Keratinocyte (primary cell): ENCODE measurements around the gene RAB3D. TPM values are rescaled to one million over a fixed set of nuclear protein-coding genes. Genes with fewer than 3 reads are reported as not detected.
A peak's percentile ranks its signal among the peaks of the same experiment; 100 is the strongest.

Experiments used
- DNase-seq: peaks from one replicate; pipeline ENCODE4 v3.0.0-alpha.2; 2011; ENCODE audit warnings: low read depth, missing footprints, low spot score
- FAIRE-seq: peaks from 2 replicates; lab custom pipeline; 2011; peaks lifted over from hg19 to GRCh38; lab: Jason Lieb, UNC
- H2AFZ ChIP-seq: 2 replicates; pipeline ENCODE4 v1.6.0; 2012; ENCODE audit warnings: low read length, control low read depth, inconsistent platforms; ENCODE audit not compliant: control insufficient read depth
- H3K27ac ChIP-seq: 2 replicates; pipeline ENCODE4 v1.5.1; 2011; ENCODE audit warnings: low read length; ENCODE audit not compliant: control insufficient read depth, insufficient read depth
- H3K27me3 ChIP-seq: 3 replicates; pipeline ENCODE4 v1.6.0; 2011; ENCODE audit warnings: low read length; ENCODE audit not compliant: control insufficient read depth, insufficient read depth; ENCODE audit errors: extremely low read depth
- H3K36me3 ChIP-seq, 2 experiments: 2 replicates in 1 of 2; 3 replicates in 1 of 2; pipeline ENCODE4 v1.5.1; 2011; ENCODE audit warnings: low read length in 2 of 2, mild to moderate bottlenecking in 1 of 2; ENCODE audit not compliant: control insufficient read depth in 2 of 2, insufficient read depth in 2 of 2; ENCODE audit errors: extremely low read depth in 1 of 2
- H3K4me1 ChIP-seq: 3 replicates; pipeline ENCODE4 v1.5.1; 2011; ENCODE audit warnings: low read length; ENCODE audit not compliant: control insufficient read depth, insufficient read depth; ENCODE audit errors: extremely low read depth
- H3K4me2 ChIP-seq: 3 replicates; pipeline ENCODE4 v1.6.0; 2011; ENCODE audit warnings: low read depth, low read length; ENCODE audit not compliant: control insufficient read depth, insufficient read depth; ENCODE audit errors: extremely low read depth
- H3K4me3 ChIP-seq, 3 experiments: fragments of 200-600 bp in 1 of 3; sonication (generic) in 1 of 3; 2 replicates in 2 of 3; 3 replicates in 1 of 3; pipeline ENCODE4 v1.5.1; 2011 to 2016; ENCODE audit warnings: low read length in 3 of 3, mild to moderate bottlenecking in 3 of 3, control low read depth in 2 of 3, inconsistent platforms in 1 of 3, low read depth in 1 of 3, mixed read lengths in 1 of 3, mixed run types in 1 of 3, moderate library complexity in 1 of 3; ENCODE audit not compliant: control insufficient read depth in 2 of 3, insufficient read depth in 2 of 3; ENCODE audit errors: extremely low read depth in 1 of 3
- H3K79me2 ChIP-seq: 2 replicates; pipeline ENCODE4 v1.6.0; 2012; ENCODE audit warnings: low read length; ENCODE audit not compliant: control insufficient read depth, insufficient read depth
- H3K9ac ChIP-seq: 3 replicates; pipeline ENCODE4 v1.6.0; 2011; ENCODE audit warnings: low read length; ENCODE audit not compliant: control insufficient read depth, insufficient read depth; ENCODE audit errors: extremely low read depth
- H3K9me1 ChIP-seq: 3 replicates; pipeline ENCODE4 v1.6.0; 2011; ENCODE audit warnings: low read length; ENCODE audit not compliant: control insufficient read depth, insufficient read depth; ENCODE audit errors: extremely low read depth
- H3K9me3 ChIP-seq: 2 replicates; pipeline ENCODE4 v1.5.1; 2012; ENCODE audit warnings: low read depth, low read length; ENCODE audit not compliant: control insufficient read depth
- H4K20me1 ChIP-seq: 3 replicates; pipeline ENCODE4 v1.6.0; 2011; ENCODE audit warnings: low read length; ENCODE audit not compliant: control insufficient read depth, insufficient read depth; ENCODE audit errors: extremely low read depth
- EZH2 ChIP-seq: IDR thresholded peaks from one replicate; pipeline ENCODE4 v1.6.1; 2012; ENCODE audit warnings: inconsistent platforms, mild to moderate bottlenecking, low read length, moderate library complexity
- dilution Hi-C: fragments of 300-500 bp; cut with MboI; formaldehyde crosslinking; loops from one replicate; pipeline ENCODE4 v1.7.0; 2020; ENCODE audit warnings: low sequenced_read_pairs; ENCODE audit not compliant: extremely low pct_ligation_motif_present
- polyA plus RNA-seq, 5 experiments: library from polyadenylated mRNA; depleted of rRNA in 3 of 5; stranded (reverse) in 3 of 5; stranded (forward) in 1 of 5; unstranded in 1 of 5; fragments of >200 nt; gene quantifications; 1 replicate in 1 of 5; 2 replicates in 3 of 5; 3 replicates in 1 of 5; pipeline versions ENCODE4 v1.2.1 to v1.2.3, GENCODE V29; 2011 to 2012; ENCODE audit warnings: missing spikeins in 2 of 5, low read depth in 1 of 5, low replicate concordance in 1 of 5
- TF ChIP-seq, protein P1 (sequence below), 3 experiments: IDR thresholded peaks in 1 of 3; conservative IDR thresholded peaks in 1 of 3; optimal IDR thresholded peaks in 1 of 3; 2 replicates in 2 of 3; 3 replicates in 1 of 3; pipeline versions ENCODE3 to v1.5.1; 2011; ENCODE audit warnings: low read length in 3 of 3, mild to moderate bottlenecking in 3 of 3, moderate library complexity in 2 of 3, control low read depth in 1 of 3, inconsistent platforms in 1 of 3; ENCODE audit not compliant: insufficient read depth in 2 of 3; ENCODE audit errors: extremely low read depth in 1 of 3

Gene RAB3D
- polyA plus RNA-seq, 1 donor (not counting 4 experiments of a cell fraction or from before 2014, with no cell fraction given) = 63.1 TPM

DNA sequence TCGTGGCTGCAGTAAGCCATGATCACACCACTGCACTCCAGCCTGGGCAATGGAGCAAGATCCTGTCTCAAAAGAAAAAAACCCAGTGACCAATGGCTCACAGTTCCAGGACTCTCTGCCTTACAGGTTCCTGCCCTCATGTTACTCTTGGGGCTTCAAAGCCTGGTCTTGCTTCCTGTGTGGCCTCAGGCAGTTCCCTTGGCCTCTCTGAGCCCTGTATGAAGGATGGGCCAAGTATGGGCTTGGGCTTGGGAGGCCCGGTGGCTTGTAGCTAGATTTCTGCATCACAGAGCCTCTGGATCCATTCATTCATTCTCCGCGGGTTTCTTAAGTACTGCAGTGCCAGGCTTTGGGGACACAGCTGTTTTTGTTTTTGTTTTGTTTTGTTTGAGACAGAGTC is 44.3 kb downstream of the RAB3D start:
- Histone ChIP-seq H3K9me1 (no peaks in the 10 kb centered on the region), H3K4me1 (peaks cover 7% of the 10 kb centered on the region), H3K9ac (no peak overlapping the region), H3K27ac (no peak overlapping the region), H3K79me2 (no peaks in the 10 kb centered on the region), H2AFZ (no peak overlapping the region), H3K27me3 (peaks cover 1% of the 10 kb centered on the region), H4K20me1 (no peaks in the 10 kb centered on the region), H3K9me3 (no peaks in the 10 kb centered on the region), H3K36me3 (no peaks in the 10 kb centered on the region), H3K4me3 (no peak overlapping the region), H3K4me2 (no peak overlapping the region)
- dilution Hi-C loops = no loop called here
- DNase-seq = no peak
- TF ChIP-seq, protein P1, sequence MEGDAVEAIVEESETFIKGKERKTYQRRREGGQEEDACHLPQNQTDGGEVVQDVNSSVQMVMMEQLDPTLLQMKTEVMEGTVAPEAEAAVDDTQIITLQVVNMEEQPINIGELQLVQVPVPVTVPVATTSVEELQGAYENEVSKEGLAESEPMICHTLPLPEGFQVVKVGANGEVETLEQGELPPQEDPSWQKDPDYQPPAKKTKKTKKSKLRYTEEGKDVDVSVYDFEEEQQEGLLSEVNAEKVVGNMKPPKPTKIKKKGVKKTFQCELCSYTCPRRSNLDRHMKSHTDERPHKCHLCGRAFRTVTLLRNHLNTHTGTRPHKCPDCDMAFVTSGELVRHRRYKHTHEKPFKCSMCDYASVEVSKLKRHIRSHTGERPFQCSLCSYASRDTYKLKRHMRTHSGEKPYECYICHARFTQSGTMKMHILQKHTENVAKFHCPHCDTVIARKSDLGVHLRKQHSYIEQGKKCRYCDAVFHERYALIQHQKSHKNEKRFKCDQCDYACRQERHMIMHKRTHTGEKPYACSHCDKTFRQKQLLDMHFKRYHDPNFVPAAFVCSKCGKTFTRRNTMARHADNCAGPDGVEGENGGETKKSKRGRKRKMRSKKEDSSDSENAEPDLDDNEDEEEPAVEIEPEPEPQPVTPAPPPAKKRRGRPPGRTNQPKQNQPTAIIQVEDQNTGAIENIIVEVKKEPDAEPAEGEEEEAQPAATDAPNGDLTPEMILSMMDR (optimal IDR thresholded peaks at IDR 0.05 in 1 of 3, IDR thresholded peaks at IDR 0.05 in 1 of 3, conservative IDR thresholded peaks at IDR 0.05 in 1 of 3; ENCODE audit: extremely low read depth in 1 of 3, insufficient read depth in 2 of 3, low read length in 3 of 3) = no peak
- TF ChIP-seq EZH2 = no peak
- no peak for FAIRE-seq

DNA sequence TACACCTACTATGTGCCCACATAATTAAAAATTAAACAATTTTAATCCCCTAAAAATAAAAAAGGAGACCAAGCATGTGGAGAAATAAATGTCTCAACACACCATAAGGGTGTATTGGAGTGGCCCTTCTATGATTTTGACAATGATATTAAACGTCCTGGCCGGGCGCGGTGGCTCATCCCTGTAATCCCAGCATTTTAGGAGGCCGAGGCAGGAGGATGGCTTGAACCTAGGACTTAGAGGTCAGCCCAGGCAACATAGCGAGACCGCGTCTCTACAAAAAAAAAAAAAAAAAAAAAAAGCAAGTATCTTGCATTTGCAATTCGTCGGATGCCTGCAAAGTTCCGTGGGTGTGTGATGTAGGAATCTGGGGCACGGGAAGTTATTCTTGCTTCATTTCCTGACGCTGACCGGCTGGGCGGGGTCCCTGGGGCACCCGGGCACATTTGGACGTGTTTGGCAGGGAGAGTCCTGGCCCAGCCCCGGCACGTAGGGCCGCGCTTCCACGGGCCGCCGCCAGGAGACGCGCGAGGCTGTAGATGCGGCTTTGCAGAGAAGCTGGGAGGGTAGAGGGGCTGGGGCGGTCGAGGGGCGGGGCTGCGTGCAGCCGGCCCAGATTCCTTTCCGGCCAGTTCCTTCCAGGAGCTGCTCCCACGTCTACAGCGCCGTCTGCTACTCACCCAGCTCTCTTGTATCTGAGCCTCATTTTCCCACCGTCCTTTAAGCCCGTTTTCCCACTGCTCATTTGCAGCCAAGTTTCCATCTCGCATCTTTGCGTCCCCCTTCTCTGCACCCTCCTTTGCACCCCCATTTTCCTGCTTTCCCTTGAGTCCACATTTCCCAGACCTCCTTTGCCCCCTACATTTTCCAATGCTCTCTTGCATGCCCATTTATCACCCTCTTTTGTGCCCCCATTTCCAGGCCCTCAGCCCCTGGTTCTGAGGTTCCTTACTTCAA is 45.7 kb downstream of the RAB3D start:
- Histone ChIP-seq H2AFZ (peak overlapping the region; percentile 45), H3K9me3 (no peaks in the 10 kb centered on the region), H3K36me3 (no peaks in the 10 kb centered on the region), H3K9me1 (no peaks in the 10 kb centered on the region), H3K4me3 (peak overlapping the region in 2 of 3 experiments; percentile 10 to 57), H3K4me1 (peaks cover 7% of the 10 kb centered on the region), H3K27ac (no peak overlapping the region), H3K27me3 (no peaks in the 10 kb centered on the region), H4K20me1 (no peaks in the 10 kb centered on the region), H3K79me2 (no peaks in the 10 kb centered on the region), H3K9ac (no peak overlapping the region), H3K4me2 (peak overlapping the region; percentile 56)
- dilution Hi-C loops = no loop called here
- no peak for FAIRE-seq
- DNase-seq = peak; percentile 60
- TF ChIP-seq EZH2 = no peak
- TF ChIP-seq, protein P1 (optimal IDR thresholded peaks at IDR 0.05 in 1 of 3, IDR thresholded peaks at IDR 0.05 in 1 of 3, conservative IDR thresholded peaks at IDR 0.05 in 1 of 3; ENCODE audit: extremely low read depth in 1 of 3, insufficient read depth in 2 of 3, low read length in 3 of 3) = peak; percentile 82 to 99 (median 93)
